GM19455 (cell line): ENCODE results near the gene TCOF1.

Experiments used
- ATAC-seq: cut with Tn5 transposase; IDR thresholded peaks from one replicate; pipeline ENCODE4 v1.9.1; 2021; ENCODE audit not compliant: unreplicated experiment

Gene TCOF1

GRCh38 chr5:150347451-150347850 lies 10.0 kb upstream of the TCOF1 start:
- ATAC-seq: no peak

- no peak for ATAC-seq
These were observed 7.7 kb upstream of the TCOF1 start for GRCh38 chr5:150349681-150350275.

GRCh38 chr5:150350524-150351344 lies 6.8 kb upstream of the TCOF1 start:
- peak; percentile 94 for ATAC-seq

GRCh38 chr5:150352244-150353031 lies 5.1 kb upstream of the TCOF1 start:
- ATAC-seq: no peak

GRCh38 chr5:150353032-150353675 lies 4.3 kb upstream of the TCOF1 start:
- ATAC-seq: no peak

- ATAC-seq: no peak
These were observed 1.7 kb upstream of the TCOF1 start for GRCh38 chr5:150355791-150356190.

- ATAC-seq: no peak
These were observed 762 bp upstream of the TCOF1 start for GRCh38 chr5:150356575-150357294.

GRCh38 chr5:150358261-150359095 lies 981 bp downstream of the TCOF1 start:
- no peak for ATAC-seq

GRCh38 chr5:150361301-150361700 lies 3.8 kb downstream of the TCOF1 start:
- ATAC-seq: peak; percentile 37

- ATAC-seq: no peak
These were observed 5.7 kb downstream of the TCOF1 start for GRCh38 chr5:150363185-150363584.

GRCh38 chr5:150364004-150364403 lies 6.5 kb downstream of the TCOF1 start:
- no peak for ATAC-seq

- no peak for ATAC-seq
These were observed 11.0 kb downstream of the TCOF1 start for GRCh38 chr5:150368526-150368925.

GRCh38 chr5:150372639-150373038 lies 15.1 kb downstream of the TCOF1 start:
- ATAC-seq: no peak

GRCh38 chr5:150374651-150375050 lies 17.2 kb downstream of the TCOF1 start:
- ATAC-seq: no peak

- no peak for ATAC-seq
These were observed 19.6 kb downstream of the TCOF1 start for GRCh38 chr5:150376799-150377771.

- no peak for ATAC-seq
These were observed 20.6 kb downstream of the TCOF1 start for GRCh38 chr5:150377964-150378694.

- ATAC-seq: no peak
These were observed 27.2 kb downstream of the TCOF1 start for GRCh38 chr5:150384701-150385100.
